ENCODE measurements around the gene DNAI1. TPM values are rescaled to one million over a fixed set of nuclear protein-coding genes. Genes with fewer than 3 reads are reported as not detected.

The DNAI1 gene
- total and polyA plus RNA-seq, 2 of the 13 experiments (the other 11 are each of a cell fraction or from before 2014, with no cell fraction given): not detected

- TF ChIP-seq ZNF281 (CRISPR knock-in tag; IDR thresholded peaks at IDR 0.05; ENCODE audit: borderline replicate concordance) (peak; percentile 18; the same call in 1 of the 2 replicates), EHMT2 (IDR thresholded peaks at IDR 0.05; ENCODE audit: borderline replicate concordance, low read depth, low read length) (peak; percentile 84; the same call in 1 of the 2 replicates), BORCS8-MEF2B (CRISPR knock-in tag; IDR thresholded peaks at IDR 0.05) (peak; percentile 50; the same call in 1 of the 2 replicates), JUNB (CRISPR knock-in tag; IDR thresholded peaks at IDR 0.05; ENCODE audit: borderline replicate concordance) (0 out of 2 replicates have a peak, but pooled peaks have one; percentile 50), ZNF10 (CRISPR knock-in tag; IDR thresholded peaks at IDR 0.05; ENCODE audit: borderline replicate concordance, low read depth) (no peak), MIER2 (CRISPR knock-in tag; IDR thresholded peaks at IDR 0.05) (peak; percentile 97), CEBPG (CRISPR knock-in tag; IDR thresholded peaks at IDR 0.05) (no peak), THAP9 (CRISPR knock-in tag; IDR thresholded peaks at IDR 0.05; ENCODE audit: borderline replicate concordance) (no peak), ZFAT (CRISPR knock-in tag; conservative IDR thresholded peaks at IDR 0.05) (no peak), RBAK (CRISPR knock-in tag; IDR thresholded peaks at IDR 0.05) (no peak), ZSCAN29 (CRISPR knock-in tag; conservative IDR thresholded peaks at IDR 0.05) (no peak), EEA1 (CRISPR knock-in tag; IDR thresholded peaks at IDR 0.05; ENCODE audit: borderline replicate concordance) (no peak), HNRNPUL1 (IDR thresholded peaks at IDR 0.05; ENCODE audit: low read depth, low read length) (no peak), ZNF577 (CRISPR knock-in tag; IDR thresholded peaks at IDR 0.05; ENCODE audit: borderline replicate concordance, low read depth) (no peak), FOXK2 (IDR thresholded peaks at IDR 0.05) (no peak), KLF12 (CRISPR knock-in tag; IDR thresholded peaks at IDR 0.05; ENCODE audit: borderline replicate concordance) (no peak), RFX3 (CRISPR knock-in tag; IDR thresholded peaks at IDR 0.05) (no peak), HNRNPL (IDR thresholded peaks at IDR 0.05; ENCODE audit: low read depth, low read length) (no peak), SAP130 (CRISPR knock-in tag; IDR thresholded peaks at IDR 0.05; ENCODE audit: low read depth) (peak; percentile 66), PAF1 (CRISPR knock-in tag; IDR thresholded peaks at IDR 0.05) (no peak), HNRNPK (IDR thresholded peaks at IDR 0.05; ENCODE audit: low read depth, low read length, poor library complexity, severe bottlenecking) (no peak), ZNF879 (CRISPR knock-in tag; IDR thresholded peaks at IDR 0.05) (no peak)
Measured at GRCh38 chr9:34413231-34413852, 45.3 kb upstream of the DNAI1 start (continued).

All from HepG2 (cell line).